HUES48 (cell line): ENCODE data around the gene LCN12.
A peak's percentile ranks its signal among the peaks of the same experiment; 100 is the strongest.
"Not testable (repeated sequence)": the region's sequence is repeated elsewhere in the genome, so short reads cannot be mapped to it uniquely, and the experiment has no call there.

Experiments
- H3K27ac ChIP-seq: one replicate; pipeline ENCODE4 v1.7.0; 2013; ENCODE audit warnings: low read depth, low read length, inconsistent platforms
- H3K27me3 ChIP-seq: 2 replicates; pipeline ENCODE4 v1.6.1; 2013; ENCODE audit warnings: mild to moderate bottlenecking, low read length; ENCODE audit not compliant: control insufficient read depth, insufficient read depth
- H3K36me3 ChIP-seq: 2 replicates; pipeline ENCODE4 v1.6.1; 2013; ENCODE audit warnings: low read length; ENCODE audit not compliant: control insufficient read depth, insufficient read depth
- H3K4me1 ChIP-seq: 2 replicates; pipeline ENCODE4 v1.6.1; 2013; ENCODE audit warnings: mild to moderate bottlenecking, low read length; ENCODE audit not compliant: control insufficient read depth, insufficient read depth
- H3K4me3 ChIP-seq: 2 replicates; pipeline ENCODE4 v1.5.1; 2013; ENCODE audit warnings: mild to moderate bottlenecking, low read depth, low read length
- H3K9ac ChIP-seq: 2 replicates; pipeline ENCODE4 v1.6.1; 2013; ENCODE audit warnings: mild to moderate bottlenecking, low read depth, low read length, moderate library complexity
- H3K9me3 ChIP-seq: 2 replicates; pipeline ENCODE4 v1.6.1; 2013; ENCODE audit warnings: low read length; ENCODE audit not compliant: control insufficient read depth, insufficient read depth

The LCN12 gene

GRCh38 chr9:136996361-136997292 is 44.6 kb downstream of the LCN12 start, which contains the start of gene CLIC3:
TSS of gene CLIC3 (minus strand) at chr9:136996568. CDS start at chr9:136996543, 25 bp downstream.
- Histone ChIP-seq H3K4me3 (peak within 1 kb of the TSS; percentile 23; the same call in 1 of the 2 replicates), H3K27me3 (peaks cover 35% of the 10 kb centered on the region), H3K27ac (no peak within 1 kb of the TSS), H3K9me3 (no peaks in the 10 kb centered on the region), H3K9ac (no peak within 1 kb of the TSS), H3K4me1 (peaks cover 6% of the 10 kb centered on the region; the same call in 1 of the 2 replicates), H3K36me3 (0 out of 2 replicates have a peak, but pooled peaks cover 7% of the 10 kb centered on the region)

GRCh38 chr9:136997371-136997770 is 45.3 kb downstream of the LCN12 start:
- no peak overlapping the region for H3K9ac ChIP-seq
- H3K27ac ChIP-seq: no peak overlapping the region
- no peak overlapping the region for H3K4me3 ChIP-seq

GRCh38 chr9:136997830-136998234 is 45.8 kb downstream of the LCN12 start:
- Histone ChIP-seq H3K9me3 (no peaks in the 10 kb centered on the region), H3K27me3 (peaks cover 35% of the 10 kb centered on the region), H3K36me3 (0 out of 2 replicates have a peak, but pooled peaks cover 7% of the 10 kb centered on the region), H3K4me1 (peaks cover 6% of the 10 kb centered on the region; the same call in 1 of the 2 replicates), H3K4me3 (no peak overlapping the region), H3K9ac (no peak overlapping the region), H3K27ac (no peak overlapping the region)

More at GRCh38 chr9:136997371-136997770, 45.3 kb downstream of the LCN12 start:
- Histone ChIP-seq H3K27me3 (peaks cover 35% of the 10 kb centered on the region), H3K9me3 (no peaks in the 10 kb centered on the region), H3K4me1 (peaks cover 6% of the 10 kb centered on the region; the same call in 1 of the 2 replicates), H3K36me3 (0 out of 2 replicates have a peak, but pooled peaks cover 7% of the 10 kb centered on the region)

- Histone ChIP-seq H3K4me1 (peaks cover 6% of the 10 kb centered on the region; the same call in 1 of the 2 replicates), H3K9me3 (no peaks in the 10 kb centered on the region; the same call in 1 of the 2 replicates), H3K4me3 (no peak overlapping the region), H3K36me3 (no peaks in the 10 kb centered on the region), H3K27me3 (peaks cover 17% of the 10 kb centered on the region; the same call in 1 of the 2 replicates), H3K9ac (no peak overlapping the region), H3K27ac (no peak overlapping the region)
These were observed 48.3 kb downstream of the LCN12 start for GRCh38 chr9:137000177-137000930.

- Histone ChIP-seq H3K36me3 (no peaks in the 10 kb centered on the region), H3K4me3 (no peak overlapping the region), H3K4me1 (peaks cover 6% of the 10 kb centered on the region; the same call in 1 of the 2 replicates), H3K9ac (no peak overlapping the region), H3K27ac (no peak overlapping the region), H3K27me3 (0 out of 2 replicates have a peak, but pooled peaks cover 6% of the 10 kb centered on the region), H3K9me3 (no peaks in the 10 kb centered on the region; the same call in 1 of the 2 replicates)
These were observed 50.0 kb downstream of the LCN12 start for GRCh38 chr9:137001857-137002645.

- no peak overlapping the region for H3K9ac ChIP-seq
- H3K27me3 ChIP-seq: 0 out of 2 replicates have a peak, but pooled peaks cover under 1% of the 10 kb centered on the region
- H3K27ac ChIP-seq: no peak overlapping the region
- no peaks in the 10 kb centered on the region; the same call in 1 of the 2 replicates for H3K4me1 ChIP-seq
- H3K36me3 ChIP-seq: no peaks in the 10 kb centered on the region
- no peaks in the 10 kb centered on the region; the same call in 1 of the 2 replicates for H3K9me3 ChIP-seq
- no peak overlapping the region for H3K4me3 ChIP-seq
These were observed 50.6 kb downstream of the LCN12 start for GRCh38 chr9:137002646-137003041.

- not testable (repeated sequence) for H3K9ac ChIP-seq, H3K9me3 ChIP-seq, H3K36me3 ChIP-seq, H3K27me3 ChIP-seq, H3K27ac ChIP-seq, H3K4me1 ChIP-seq, H3K4me3 ChIP-seq
These were observed 52.2 kb downstream of the LCN12 start for GRCh38 chr9:137004285-137004684.
